Endodermal cell (in vitro differentiated cells): ENCODE data around the gene CRYBG3. TPM values are rescaled to one million over a fixed set of nuclear protein-coding genes. Genes with fewer than 3 reads are reported as not detected.

ENCODE experiments used
- DNase-seq: peaks from one replicate; pipeline ENCODE4 v3.0.0-alpha.2; 2017
- H3K27ac ChIP-seq: 2 replicates; pipeline ENCODE4 v1.5.1; 2013; ENCODE audit warnings: mild to moderate bottlenecking, low read depth, low read length, moderate library complexity
- H3K27me3 ChIP-seq: 2 replicates; pipeline ENCODE4 v1.6.1; 2013; ENCODE audit warnings: mild to moderate bottlenecking, low read length, moderate library complexity; ENCODE audit not compliant: insufficient read depth, control insufficient read depth, poor library complexity, severe bottlenecking
- H3K36me3 ChIP-seq: 2 replicates; pipeline ENCODE4 v1.7.0; 2013; ENCODE audit warnings: mild to moderate bottlenecking, low read length, moderate library complexity; ENCODE audit not compliant: control insufficient read depth, insufficient read depth
- H3K4me1 ChIP-seq: one replicate; pipeline ENCODE4 v1.7.0; 2013; ENCODE audit warnings: low read length; ENCODE audit not compliant: control insufficient read depth, insufficient read depth
- H3K4me3 ChIP-seq: 2 replicates; pipeline ENCODE4 v1.5.1; 2013; ENCODE audit warnings: mild to moderate bottlenecking, low read length, moderate library complexity
- H3K9ac ChIP-seq: 2 replicates; pipeline ENCODE4 v1.6.1; 2013; ENCODE audit warnings: mild to moderate bottlenecking, low read length, moderate library complexity; ENCODE audit not compliant: poor library complexity, severe bottlenecking; ENCODE audit errors: extremely low read depth
- H3K9me3 ChIP-seq: 2 replicates; pipeline ENCODE4 v1.6.1; 2013; ENCODE audit warnings: mild to moderate bottlenecking, low read length, moderate library complexity; ENCODE audit not compliant: control insufficient read depth
- H3K27ac Mint-ChIP-seq: 2 replicates; pipeline ENCODE4 v1.8.0; 2020; ENCODE audit warnings: mixed read lengths
- H3K27me3 Mint-ChIP-seq: 2 replicates; pipeline ENCODE4 v1.8.0; 2021; ENCODE audit warnings: mild to moderate bottlenecking, mixed read lengths; ENCODE audit not compliant: insufficient read depth
- H3K36me3 Mint-ChIP-seq: 2 replicates; pipeline ENCODE4 v1.8.0; 2020; ENCODE audit warnings: low read depth, mixed read lengths
- H3K4me1 Mint-ChIP-seq: 2 replicates; pipeline ENCODE4 v1.8.0; 2020; ENCODE audit warnings: mixed read lengths
- H3K4me3 Mint-ChIP-seq: 2 replicates; pipeline ENCODE4 v1.8.0; 2020; ENCODE audit warnings: mild to moderate bottlenecking, moderate library complexity, mixed read lengths
- H3K9me3 Mint-ChIP-seq: 2 replicates; pipeline ENCODE4 v1.8.0; 2020; ENCODE audit warnings: mild to moderate bottlenecking, mixed read lengths
- WGBS, 2 experiments: methylation state at CpG; one replicate each; pipeline versions ENCODE4 v1.1.5 to v1.1.7; 2013; ENCODE audit warnings: missing lambda C conversion rate in 2 of 2, mixed read lengths in 1 of 2; ENCODE audit not compliant: insufficient coverage in 1 of 2, insufficient read length in 1 of 2; 5-methylcytosine and 5-hydroxymethylcytosine counted together
- total RNA-seq, 2 donors: library from RNA; stranded (reverse); fragmentation: NEBNext Ultra II Directional in 1 of 2; extraction: Animal tissue kit (Norgen Biotek cat#: 25700) in 1 of 2; gene quantifications; 2 replicates in 1 of 2; 3 replicates in 1 of 2; pipeline ENCODE4 v1.2.1, GENCODE V29; 2021
- TF ChIP-seq, protein P1 (sequence below): fragments of 200-600 bp; sonication (generic); conservative IDR thresholded peaks from 2 replicates; pipeline ENCODE4 v1.5.0; 2021; ENCODE audit warnings: antibody characterized with exemption, mild to moderate bottlenecking

The CRYBG3 gene
- total RNA-seq, 2 donors from 2014 or later, result 9.7 to 10.8 TPM

DNA sequence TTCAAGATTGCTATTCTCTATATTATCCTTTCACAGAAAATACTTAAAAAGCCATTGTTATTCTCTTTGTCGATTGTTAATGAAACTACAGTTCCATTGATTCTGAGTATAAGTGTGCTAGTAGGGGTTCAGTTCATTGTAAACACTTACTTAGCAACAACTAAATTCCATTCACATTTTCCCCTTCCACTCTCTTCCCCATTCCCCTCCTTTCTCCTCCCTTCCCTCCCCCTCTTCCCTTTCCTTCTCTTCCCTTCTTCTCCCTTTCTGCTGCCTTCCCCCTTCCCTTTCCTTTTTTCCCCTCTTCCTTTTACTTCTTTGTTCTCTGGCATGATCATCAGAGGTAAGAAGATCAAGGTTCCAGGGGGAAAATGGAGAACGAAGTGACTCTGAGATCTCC, 171.7 kb downstream of the CRYBG3 start:
- no peaks in the 10 kb centered on the region for H3K36me3 Mint-ChIP-seq
- H3K9me3 Mint-ChIP-seq, result no peaks in the 10 kb centered on the region
- no peaks in the 10 kb centered on the region for H3K27me3 ChIP-seq
- DNase-seq, result no peak
- no peaks in the 10 kb centered on the region for H3K9me3 ChIP-seq
- H3K27ac Mint-ChIP-seq, result no peak overlapping the region
- no peaks in the 10 kb centered on the region for H3K4me1 ChIP-seq
- H3K27me3 Mint-ChIP-seq, result no peaks in the 10 kb centered on the region
- H3K36me3 ChIP-seq, result no peaks in the 10 kb centered on the region
- H3K27ac ChIP-seq, result no peak overlapping the region
- TF ChIP-seq, protein P1, sequence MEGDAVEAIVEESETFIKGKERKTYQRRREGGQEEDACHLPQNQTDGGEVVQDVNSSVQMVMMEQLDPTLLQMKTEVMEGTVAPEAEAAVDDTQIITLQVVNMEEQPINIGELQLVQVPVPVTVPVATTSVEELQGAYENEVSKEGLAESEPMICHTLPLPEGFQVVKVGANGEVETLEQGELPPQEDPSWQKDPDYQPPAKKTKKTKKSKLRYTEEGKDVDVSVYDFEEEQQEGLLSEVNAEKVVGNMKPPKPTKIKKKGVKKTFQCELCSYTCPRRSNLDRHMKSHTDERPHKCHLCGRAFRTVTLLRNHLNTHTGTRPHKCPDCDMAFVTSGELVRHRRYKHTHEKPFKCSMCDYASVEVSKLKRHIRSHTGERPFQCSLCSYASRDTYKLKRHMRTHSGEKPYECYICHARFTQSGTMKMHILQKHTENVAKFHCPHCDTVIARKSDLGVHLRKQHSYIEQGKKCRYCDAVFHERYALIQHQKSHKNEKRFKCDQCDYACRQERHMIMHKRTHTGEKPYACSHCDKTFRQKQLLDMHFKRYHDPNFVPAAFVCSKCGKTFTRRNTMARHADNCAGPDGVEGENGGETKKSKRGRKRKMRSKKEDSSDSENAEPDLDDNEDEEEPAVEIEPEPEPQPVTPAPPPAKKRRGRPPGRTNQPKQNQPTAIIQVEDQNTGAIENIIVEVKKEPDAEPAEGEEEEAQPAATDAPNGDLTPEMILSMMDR, result no peak
- no peak overlapping the region for H3K9ac ChIP-seq
- peaks cover 17% of the 10 kb centered on the region for H3K4me1 Mint-ChIP-seq
- no peak overlapping the region for H3K4me3 ChIP-seq
- H3K4me3 Mint-ChIP-seq, result no peak overlapping the region
- 59 to 67% methylated on average over 1 of the region's 2 CpGs for WGBS, 2 experiments

DNA sequence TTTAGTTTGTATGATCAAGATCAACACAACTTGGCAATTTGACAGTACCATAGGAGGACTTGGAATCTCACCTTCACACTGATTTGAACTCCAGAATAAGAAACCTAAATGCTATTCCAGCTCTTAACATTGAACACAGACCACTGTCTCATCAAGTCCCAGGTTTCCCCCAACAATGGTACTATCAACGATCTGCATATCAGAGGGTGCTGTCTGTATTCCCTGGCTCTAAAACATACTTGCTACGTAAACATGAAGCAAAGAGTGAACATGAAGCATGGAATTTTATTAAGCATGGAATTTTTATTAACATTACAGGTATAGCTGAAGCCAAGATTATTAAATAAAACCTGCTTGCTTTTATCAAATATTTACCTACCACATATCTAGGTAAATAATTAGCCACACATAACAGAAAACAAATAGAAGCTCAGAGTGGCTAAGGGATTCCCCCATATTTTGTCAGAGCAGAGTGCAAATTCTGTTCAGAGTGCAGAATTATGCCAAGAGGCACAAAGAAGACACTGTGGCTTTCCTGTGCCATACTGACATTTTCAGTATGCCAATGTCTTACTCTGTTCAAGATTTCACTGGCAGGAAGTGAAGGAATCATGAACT, 172.6 kb downstream of the CRYBG3 start:
- TF ChIP-seq, protein P1, result no peak
- no peak overlapping the region for H3K27ac Mint-ChIP-seq

More for the DNA sequence above, 172.6 kb downstream of the CRYBG3 start:
- DNase-seq, result no peak
- H3K27me3 ChIP-seq, result no peaks in the 10 kb centered on the region
- H3K9me3 ChIP-seq, result no peaks in the 10 kb centered on the region
- H3K27me3 Mint-ChIP-seq, result no peaks in the 10 kb centered on the region
- WGBS, 2 experiments, result 90% methylated on average over 2 of the region's 2 CpGs; no CpG with 5 or more reads in 1 of the 2 experiments
- H3K36me3 ChIP-seq, result no peaks in the 10 kb centered on the region
- H3K4me1 ChIP-seq, result no peaks in the 10 kb centered on the region
- H3K36me3 Mint-ChIP-seq, result no peaks in the 10 kb centered on the region
- no peak overlapping the region for H3K9ac ChIP-seq
- H3K27ac ChIP-seq, result no peak overlapping the region
- no peak overlapping the region for H3K4me3 ChIP-seq
- H3K4me1 Mint-ChIP-seq, result peaks cover 17% of the 10 kb centered on the region
- no peaks in the 10 kb centered on the region for H3K9me3 Mint-ChIP-seq
- no peak overlapping the region for H3K4me3 Mint-ChIP-seq

Other genes with a start within 250 kb of the CRYBG3 start
- 10 to 100 TPM; 11.1 to 15.7 TPM for gene ARL6, start 57.3 kb upstream of the CRYBG3 start, total RNA-seq
- gene RIOX2, start 150.4 kb downstream of the CRYBG3 start, total RNA-seq, result 10 to 100 TPM; 12.5 to 13.6 TPM
- gene GABRR3, start 213.3 kb downstream of the CRYBG3 start, total RNA-seq, result not detected